HEK293T (cell line): Measurements from ENCODE around the gene TCF7L1.

ENCODE experiments used
- BHLHE40 ChIP-seq: fragments of 450-650 bp; IDR thresholded peaks from 2 replicates; pipeline ENCODE4 v1.6.1; 2016; ENCODE audit warnings: mild to moderate bottlenecking, moderate library complexity, borderline replicate concordance
- FOXM1 ChIP-seq: fragments of 450-650 bp; IDR thresholded peaks from 2 replicates; pipeline ENCODE4 v1.6.1; 2017; ENCODE audit warnings: mild to moderate bottlenecking, borderline replicate concordance
- HDGF ChIP-seq: fragments of 450-650 bp; IDR thresholded peaks from 2 replicates; pipeline ENCODE4 v1.6.1; 2017; ENCODE audit warnings: antibody characterized with exemption, borderline replicate concordance
- LEF1 ChIP-seq: fragments of 450-650 bp; IDR thresholded peaks from 2 replicates; pipeline ENCODE4 v1.6.1; 2017; ENCODE audit warnings: mild to moderate bottlenecking, borderline replicate concordance
- SP1 ChIP-seq: fragments of 450-650 bp; IDR thresholded peaks from 2 replicates; pipeline ENCODE4 v1.6.1; 2017
- SUZ12 ChIP-seq: fragments of 450-650 bp; IDR thresholded peaks from 2 replicates; pipeline ENCODE4 v1.6.1; 2016; ENCODE audit warnings: mild to moderate bottlenecking
- ZNF384 ChIP-seq: fragments of 450-650 bp; IDR thresholded peaks from 2 replicates; pipeline ENCODE4 v1.6.1; 2016

DNA sequence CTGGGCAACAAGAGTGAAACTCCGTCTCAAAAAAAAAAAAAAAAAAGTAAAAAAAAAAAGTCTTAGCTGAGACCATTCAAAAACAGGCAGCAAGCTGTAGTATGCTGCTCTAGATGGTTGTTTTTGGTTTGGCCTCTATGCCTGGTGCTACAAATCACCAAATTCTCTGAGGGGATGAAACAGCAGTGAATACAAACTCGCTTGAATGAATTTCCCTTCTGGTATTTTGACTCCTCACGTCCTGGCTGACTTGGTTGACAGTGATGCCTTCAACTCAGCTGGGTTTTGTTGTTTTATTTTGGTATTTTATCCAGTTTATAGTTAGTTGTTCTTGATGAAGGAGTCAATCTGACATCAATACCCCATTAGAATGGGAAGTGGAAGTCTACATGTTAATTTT, 3.3 kb upstream of the TCF7L1 start:
- TF ChIP-seq SP1 (no peak), BHLHE40 (no peak), SUZ12 (no peak), LEF1 (no peak), HDGF (no peak), ZNF384 (no peak), FOXM1 (no peak)
